ENCODE data around the gene KEL.

Gene KEL

DNA sequence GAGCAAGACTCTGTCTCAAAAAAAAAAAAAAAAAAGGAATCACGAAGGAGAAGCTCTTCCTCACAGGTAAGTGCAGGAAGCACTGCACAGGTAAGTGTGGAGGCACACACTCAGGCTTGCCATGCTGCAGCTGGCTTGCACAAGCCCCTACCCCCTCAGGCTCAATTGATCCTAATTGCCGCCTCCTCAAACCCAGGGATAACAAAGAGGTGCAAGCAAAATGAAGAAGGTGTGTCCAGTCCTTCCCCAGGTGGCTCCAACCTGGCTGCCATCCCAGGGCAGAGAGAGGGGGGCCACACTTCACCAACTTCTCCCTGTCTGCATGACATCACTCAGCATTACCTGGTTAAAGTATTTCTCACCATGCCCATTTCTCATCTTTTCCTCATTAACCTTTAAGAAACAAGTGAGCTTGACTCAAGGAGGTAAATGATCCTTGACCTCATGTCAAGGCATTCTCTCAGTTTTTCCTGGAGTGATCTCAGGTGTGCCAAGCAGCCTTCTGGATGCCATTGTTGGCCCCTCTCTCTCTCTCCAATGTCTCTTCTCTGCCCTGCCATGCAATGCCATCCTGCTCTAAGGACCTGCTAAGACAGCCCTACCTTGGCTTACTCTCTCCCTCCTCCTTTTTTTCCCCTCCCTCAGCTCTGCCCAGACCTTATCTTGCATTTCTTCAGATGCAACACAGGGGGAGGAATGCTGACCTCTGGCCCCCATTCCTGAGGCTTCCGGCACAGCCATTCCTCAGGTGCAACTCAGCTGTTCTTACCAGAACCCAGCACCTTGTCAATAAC, 63.6 kb downstream of the KEL start:
- no peak for DNase-seq (ENCODE audit: low read depth in 2 of 2)

DNA sequence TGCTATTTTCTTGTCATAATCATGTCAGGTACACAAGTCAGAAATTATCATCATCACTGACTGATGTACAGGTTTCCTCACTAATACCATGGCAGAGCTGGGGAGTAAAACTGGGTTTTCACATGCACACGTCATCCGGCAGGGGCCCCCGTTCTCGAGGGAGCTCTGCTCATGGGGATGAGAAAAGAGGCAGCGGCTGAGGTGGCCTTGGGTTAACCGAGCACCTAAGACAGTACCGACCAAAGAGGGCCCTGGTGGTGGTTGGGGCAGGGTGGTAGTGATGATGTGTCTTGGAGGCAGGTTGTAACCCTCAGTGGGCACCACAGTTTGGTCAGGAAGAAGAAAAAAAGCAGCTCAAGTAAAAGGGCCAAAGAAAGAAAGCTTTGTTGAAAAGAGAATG, 64.5 kb downstream of the KEL start:
- DNase-seq (ENCODE audit: low read depth in 2 of 2) = no peak

DNA sequence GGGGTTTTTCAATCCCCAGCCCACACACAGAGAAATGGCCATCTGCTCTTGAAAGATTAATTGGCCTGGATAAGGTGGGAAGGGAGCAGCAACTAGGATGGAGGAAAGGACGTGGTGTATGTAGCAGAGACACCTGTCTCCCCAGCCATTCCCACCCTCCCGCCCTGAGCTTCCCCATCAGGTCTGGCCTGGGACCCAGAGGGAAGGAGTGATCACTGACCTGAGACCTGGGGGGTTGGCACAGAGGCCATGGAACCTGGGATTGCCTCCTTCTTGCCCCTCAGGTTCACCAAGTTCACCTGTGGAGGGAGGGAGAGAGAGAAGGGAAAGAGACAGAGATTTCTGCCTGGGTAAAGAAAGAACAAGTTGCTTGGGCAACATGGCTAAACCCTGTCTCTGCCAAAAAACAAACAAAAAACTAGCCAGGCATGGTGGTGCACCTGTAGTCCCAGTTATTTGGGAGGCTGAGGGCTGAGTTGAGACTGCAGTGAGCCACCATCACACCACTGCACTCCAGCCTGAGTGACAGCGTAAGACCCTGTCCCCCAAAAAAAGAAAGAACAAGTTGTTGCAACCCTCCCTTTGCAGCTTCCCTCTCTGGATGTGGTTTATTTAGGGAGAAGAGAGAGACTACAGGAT, 65.3 kb downstream of the KEL start:
- no peak for DNase-seq (ENCODE audit: low read depth in 2 of 2)

DNA sequence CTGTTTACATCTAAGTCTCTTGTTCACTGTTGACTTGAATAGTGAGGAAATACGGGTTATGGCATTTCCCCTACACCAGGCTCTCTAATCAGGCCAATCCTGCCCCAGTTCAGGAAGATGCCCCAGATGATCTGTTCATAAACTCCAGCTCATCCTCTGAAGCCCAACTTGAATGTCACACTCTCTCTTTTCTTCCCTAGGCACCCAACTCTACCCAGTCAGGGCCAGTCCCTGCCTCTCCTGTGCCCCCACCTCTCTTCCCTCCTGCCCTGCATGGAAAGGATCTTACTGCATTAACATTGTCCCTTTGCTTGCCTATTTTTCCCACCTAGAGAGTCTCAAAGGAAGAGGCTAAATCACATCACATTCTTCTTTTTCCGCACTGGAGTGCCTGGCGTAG, 66.0 kb downstream of the KEL start:
- no peak for DNase-seq (ENCODE audit: low read depth in 2 of 2)

DNA sequence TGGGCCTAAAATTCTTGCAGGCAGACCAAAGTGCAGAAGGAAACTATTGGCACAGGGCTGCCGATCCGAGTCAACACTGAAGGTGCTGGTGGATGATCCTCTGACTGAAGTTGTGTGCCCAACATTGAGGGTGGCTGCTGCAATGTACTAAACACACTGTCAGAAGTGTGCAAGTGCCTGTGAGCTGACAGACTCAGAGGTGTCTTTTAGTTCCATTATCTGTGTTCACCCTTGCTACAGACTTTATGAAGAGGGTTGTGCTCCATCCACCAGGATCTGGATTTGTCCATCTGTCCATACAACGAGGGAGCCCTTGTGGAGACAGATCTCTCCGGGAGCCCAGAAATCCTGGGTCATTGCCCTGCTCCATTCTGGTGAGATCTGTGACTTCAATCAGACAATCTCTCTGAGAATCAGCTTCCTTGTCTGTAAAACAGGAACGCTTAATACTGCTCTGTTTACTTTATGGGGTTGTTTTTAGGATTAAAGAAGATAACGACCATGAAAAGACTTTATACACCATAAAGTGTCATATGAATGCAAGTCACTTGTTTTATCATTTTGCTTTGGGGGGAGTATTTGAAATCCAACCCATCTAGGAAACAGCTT, 67.1 kb downstream of the KEL start:
- no peak for DNase-seq (ENCODE audit: low read depth in 2 of 2)

DNA sequence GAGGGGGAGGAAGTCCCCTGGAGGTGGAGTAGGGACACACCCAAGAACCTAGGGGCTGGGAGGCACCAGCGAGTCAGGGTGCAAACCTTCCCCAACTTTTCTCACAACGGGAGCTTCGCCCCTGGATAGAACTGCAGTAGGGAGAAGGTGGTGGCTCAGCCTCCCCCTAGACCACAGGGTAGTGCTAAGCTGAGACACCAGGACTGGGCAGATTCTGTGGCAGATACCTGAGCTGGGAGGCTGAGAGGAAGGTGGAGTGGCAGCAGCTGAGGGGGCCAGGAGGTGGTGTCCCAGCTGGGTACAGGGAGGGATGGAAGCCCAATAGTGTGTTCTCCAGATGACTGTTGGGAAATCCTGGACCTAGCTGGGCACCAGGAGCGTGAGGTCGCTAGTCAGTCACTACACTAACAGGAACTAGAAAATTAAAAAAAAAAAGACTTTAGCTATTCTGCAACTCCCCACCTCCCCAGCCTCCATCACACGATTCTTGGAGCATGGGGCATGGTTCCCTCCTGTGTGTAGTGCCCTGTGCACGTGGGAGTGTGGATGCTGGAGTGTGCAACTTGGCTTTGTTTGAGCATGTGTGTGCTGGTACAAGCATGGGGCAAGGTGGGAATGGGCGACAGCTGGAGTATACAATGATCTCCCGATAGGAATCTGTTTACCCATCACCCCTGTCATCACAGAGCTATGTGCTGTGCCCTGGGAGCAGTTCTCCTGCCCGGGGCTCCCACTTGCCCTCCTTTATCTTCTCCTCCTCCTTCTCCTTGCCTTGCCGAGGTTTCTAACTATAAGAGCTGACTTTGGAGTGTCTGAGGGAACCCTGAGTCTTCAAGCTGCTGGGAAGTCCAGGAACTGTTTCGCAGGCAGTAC, 67.8 kb downstream of the KEL start:
- DNase-seq (ENCODE audit: low read depth in 2 of 2) = no peak

DNA sequence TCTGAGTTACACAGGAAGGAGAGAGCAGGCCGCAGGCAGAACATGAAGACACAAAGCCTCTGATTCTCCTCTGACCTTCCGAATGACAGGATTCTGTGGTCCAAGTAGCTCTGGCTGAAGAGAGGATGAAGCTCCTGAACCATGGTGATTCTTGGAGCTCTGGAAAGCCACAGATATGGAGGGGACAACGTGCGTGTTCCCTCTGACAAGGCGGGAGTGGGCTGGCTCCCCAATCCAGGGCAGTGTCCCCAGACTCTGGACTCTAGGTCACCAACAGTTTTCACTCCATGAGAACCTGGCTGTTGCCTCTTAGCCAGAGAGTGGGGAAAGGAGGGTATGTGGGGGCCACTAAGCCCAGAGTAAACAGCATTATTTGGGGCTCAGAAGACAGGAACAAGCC, 69.2 kb downstream of the KEL start:
- no peak for DNase-seq (ENCODE audit: low read depth in 2 of 2)

DNA sequence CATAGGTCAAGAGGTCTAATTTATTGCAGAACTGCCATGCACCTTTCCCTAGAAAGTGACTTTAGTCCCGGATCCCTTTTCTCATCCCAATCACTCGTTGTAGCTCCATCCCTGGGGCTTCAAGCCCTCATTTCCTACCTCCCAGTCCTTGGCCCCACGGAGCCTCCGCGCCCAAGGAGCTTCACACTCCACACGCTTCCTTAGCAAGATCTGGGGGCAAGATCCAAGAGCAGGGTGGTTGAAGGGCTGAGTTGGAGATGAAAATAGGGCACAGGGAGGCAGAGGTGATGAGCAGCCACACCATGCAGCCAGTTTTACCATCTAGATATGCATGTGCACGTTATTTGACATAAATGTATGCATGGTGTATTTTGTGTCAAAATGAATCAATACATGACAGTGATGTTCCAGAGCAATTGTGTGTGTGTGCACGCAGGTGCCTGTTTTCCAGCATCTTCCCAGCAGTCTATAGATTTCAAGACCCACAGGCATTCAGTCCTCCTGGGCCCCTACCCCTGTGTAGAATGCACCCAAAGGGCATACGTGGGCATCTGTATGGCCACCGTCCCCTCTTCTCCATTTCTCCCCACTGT, 70.6 kb downstream of the KEL start:
- no peak for DNase-seq (ENCODE audit: low read depth in 2 of 2)
